ENCODE measurements around the gene ARHGEF28. TPM values are rescaled to one million over a fixed set of nuclear protein-coding genes. Genes with fewer than 3 reads are reported as not detected.

Gene ARHGEF28
- polyA plus RNA-seq, 3 donors, result not detected

DNA sequence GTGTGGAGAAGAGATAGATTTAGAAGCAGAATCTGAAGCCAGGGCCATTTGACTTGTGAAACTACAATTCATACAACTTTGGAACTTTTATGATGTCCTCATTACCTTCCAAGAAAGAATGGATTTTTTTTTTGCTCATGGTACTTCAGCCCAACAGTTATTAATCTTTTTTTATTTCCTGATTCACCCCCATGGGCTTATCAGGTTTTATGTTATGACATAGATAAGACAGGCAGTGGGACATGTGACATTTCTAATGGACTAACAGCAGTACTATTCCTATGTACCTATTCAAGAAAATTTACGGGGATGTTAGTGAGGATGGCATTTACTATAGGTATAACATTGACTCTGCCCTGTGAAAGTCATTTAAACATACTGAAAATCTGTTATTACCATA lies 204.7 kb downstream of the ARHGEF28 start:
- no peaks in the 10 kb centered on the region for H3K36me3 ChIP-seq (replicated peaks in 1 of 2; ENCODE audit: control insufficient read depth in 1 of 2, insufficient read depth in 2 of 2, low read length in 2 of 2)
- H3K9me3 ChIP-seq (replicated peaks in 1 of 2; ENCODE audit: control insufficient read depth in 1 of 2, insufficient read depth in 1 of 2, low read length in 2 of 2), result no peaks in the 10 kb centered on the region
- Mint-ChIP-seq H3K4me3 (no peak overlapping the region), H3K27me3 (ENCODE audit: low read depth in 3 of 3) (peaks cover 2 to 6% (median 5%) of the 10 kb centered on the region in 3 donors), H3K36me3 (no peaks in the 10 kb centered on the region), H3K9me3 (peaks cover 0 to 8% (median 0%) of the 10 kb centered on the region in 7 donors), H3K27ac (no peak overlapping the region), H3K4me1 (peaks cover 4% of the 10 kb centered on the region)
- no peaks in the 10 kb centered on the region for H3K79me2 ChIP-seq (ENCODE audit: insufficient read depth, low read length)
- H2AFZ ChIP-seq (ENCODE audit: insufficient read depth, low read depth, low read length, poor library complexity, severe bottlenecking), result no peak overlapping the region
- no peaks in the 10 kb centered on the region for H4K20me1 ChIP-seq (ENCODE audit: insufficient read depth, low read length)
- H3K4me3 ChIP-seq (replicated peaks in 1 of 3; ENCODE audit: low read depth in 2 of 3, low read length in 3 of 3), result no peak overlapping the region
- intact Hi-C loops (cut with micrococcal nuclease), result no loop called here
- H3K27ac ChIP-seq (ENCODE audit: low read depth in 1 of 2, low read length in 2 of 2), result no peak overlapping the region
- H3K4me1 ChIP-seq (ENCODE audit: control insufficient read depth in 1 of 2, insufficient read depth in 2 of 2, low read length in 2 of 2), result no peaks in the 10 kb centered on the region
- TF ChIP-seq, protein P1, sequence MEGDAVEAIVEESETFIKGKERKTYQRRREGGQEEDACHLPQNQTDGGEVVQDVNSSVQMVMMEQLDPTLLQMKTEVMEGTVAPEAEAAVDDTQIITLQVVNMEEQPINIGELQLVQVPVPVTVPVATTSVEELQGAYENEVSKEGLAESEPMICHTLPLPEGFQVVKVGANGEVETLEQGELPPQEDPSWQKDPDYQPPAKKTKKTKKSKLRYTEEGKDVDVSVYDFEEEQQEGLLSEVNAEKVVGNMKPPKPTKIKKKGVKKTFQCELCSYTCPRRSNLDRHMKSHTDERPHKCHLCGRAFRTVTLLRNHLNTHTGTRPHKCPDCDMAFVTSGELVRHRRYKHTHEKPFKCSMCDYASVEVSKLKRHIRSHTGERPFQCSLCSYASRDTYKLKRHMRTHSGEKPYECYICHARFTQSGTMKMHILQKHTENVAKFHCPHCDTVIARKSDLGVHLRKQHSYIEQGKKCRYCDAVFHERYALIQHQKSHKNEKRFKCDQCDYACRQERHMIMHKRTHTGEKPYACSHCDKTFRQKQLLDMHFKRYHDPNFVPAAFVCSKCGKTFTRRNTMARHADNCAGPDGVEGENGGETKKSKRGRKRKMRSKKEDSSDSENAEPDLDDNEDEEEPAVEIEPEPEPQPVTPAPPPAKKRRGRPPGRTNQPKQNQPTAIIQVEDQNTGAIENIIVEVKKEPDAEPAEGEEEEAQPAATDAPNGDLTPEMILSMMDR (IDR thresholded peaks at IDR 0.05), result no peak
- no CpG with 5 or more reads among the region's 1 CpG for WGBS (ENCODE audit: insufficient coverage)
- H3K27me3 ChIP-seq (ENCODE audit: control insufficient read depth in 2 of 2, insufficient read depth in 2 of 2, low read length in 2 of 2), result no peaks in the 10 kb centered on the region
- H3K4me2 ChIP-seq (replicated peaks; ENCODE audit: extremely low read depth, low read length, poor library complexity, severe bottlenecking), result no peak overlapping the region
- no peak for DNase-seq
- H3K9ac ChIP-seq (ENCODE audit: insufficient read depth, low read length, poor library complexity, severe bottlenecking), result no peak overlapping the region

DNA sequence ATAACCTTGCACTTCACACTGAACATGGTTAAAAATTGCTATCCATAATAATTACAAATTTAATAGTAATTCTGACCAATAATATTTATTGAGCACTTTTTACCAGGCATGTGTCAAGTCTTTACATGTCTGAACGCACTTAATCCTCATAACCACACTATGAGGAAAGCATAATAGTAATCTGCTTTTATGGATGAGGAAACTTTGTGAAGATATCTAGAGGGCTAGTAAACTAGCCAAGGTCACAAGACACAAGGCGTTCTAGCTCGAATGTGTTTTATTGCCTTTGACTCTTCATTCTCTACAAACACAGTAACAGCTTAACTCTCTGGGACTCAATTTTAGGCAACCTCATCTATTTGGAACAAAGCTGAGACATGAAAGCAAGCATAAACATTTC lies 205.1 kb downstream of the ARHGEF28 start:
- Mint-ChIP-seq H3K9me3 (peaks cover 0 to 8% (median 0%) of the 10 kb centered on the region in 7 donors), H3K4me1 (peaks cover 8% of the 10 kb centered on the region), H3K4me3 (no peak overlapping the region), H3K36me3 (no peaks in the 10 kb centered on the region), H3K27ac (no peak overlapping the region), H3K27me3 (ENCODE audit: low read depth in 3 of 3) (peaks cover 2 to 6% (median 5%) of the 10 kb centered on the region in 3 donors)
- DNase-seq, result no peak
- Histone ChIP-seq H3K27ac (ENCODE audit: low read depth in 1 of 2, low read length in 2 of 2) (no peak overlapping the region), H2AFZ (ENCODE audit: insufficient read depth, low read depth, low read length, poor library complexity, severe bottlenecking) (no peak overlapping the region), H3K79me2 (ENCODE audit: insufficient read depth, low read length) (no peaks in the 10 kb centered on the region), H3K4me3 (replicated peaks in 1 of 3; ENCODE audit: low read depth in 2 of 3, low read length in 3 of 3) (no peak overlapping the region), H3K27me3 (ENCODE audit: control insufficient read depth in 2 of 2, insufficient read depth in 2 of 2, low read length in 2 of 2) (no peaks in the 10 kb centered on the region), H4K20me1 (ENCODE audit: insufficient read depth, low read length) (no peaks in the 10 kb centered on the region), H3K9me3 (replicated peaks in 1 of 2; ENCODE audit: control insufficient read depth in 1 of 2, insufficient read depth in 1 of 2, low read length in 2 of 2) (no peaks in the 10 kb centered on the region), H3K4me1 (ENCODE audit: control insufficient read depth in 1 of 2, insufficient read depth in 2 of 2, low read length in 2 of 2) (no peaks in the 10 kb centered on the region), H3K4me2 (replicated peaks; ENCODE audit: extremely low read depth, low read length, poor library complexity, severe bottlenecking) (no peak overlapping the region), H3K9ac (ENCODE audit: insufficient read depth, low read length, poor library complexity, severe bottlenecking) (no peak overlapping the region), H3K36me3 (replicated peaks in 1 of 2; ENCODE audit: control insufficient read depth in 1 of 2, insufficient read depth in 2 of 2, low read length in 2 of 2) (no peaks in the 10 kb centered on the region)
- WGBS (ENCODE audit: insufficient coverage), result no CpG with 5 or more reads among the region's 3 CpGs
- intact Hi-C loops (cut with micrococcal nuclease), result no loop called here
- TF ChIP-seq, protein P1 (IDR thresholded peaks at IDR 0.05), result no peak

Measured in CD14-positive monocyte (primary cell).